HK-2 (cell line): Measurements from ENCODE around the gene TMEM116.

ENCODE experiments used
- DNase-seq: peaks from one replicate; pipeline ENCODE4 v3.0.0-alpha.2; 2018; ENCODE audit not compliant: unreplicated experiment

The TMEM116 gene

GRCh38 chr12:111893287-111893686, 119.7 kb downstream of the TMEM116 start:
- DNase-seq = no peak

GRCh38 chr12:111887926-111888745, 124.8 kb downstream of the TMEM116 start:
- DNase-seq = no peak

- no peak for DNase-seq
Measured at GRCh38 chr12:111886662-111887545, 126.1 kb downstream of the TMEM116 start.

- DNase-seq = no peak
Measured at GRCh38 chr12:111881716-111882115, 131.2 kb downstream of the TMEM116 start.
